Glomerular visceral epithelial cell (primary cell): ENCODE measurements around the gene CD247.

Experiments used
- DNase-seq: peaks from one replicate; pipeline ENCODE4 v3.0.0-alpha.2; 2016; ENCODE audit errors: extremely low spot score

The CD247 gene

DNA sequence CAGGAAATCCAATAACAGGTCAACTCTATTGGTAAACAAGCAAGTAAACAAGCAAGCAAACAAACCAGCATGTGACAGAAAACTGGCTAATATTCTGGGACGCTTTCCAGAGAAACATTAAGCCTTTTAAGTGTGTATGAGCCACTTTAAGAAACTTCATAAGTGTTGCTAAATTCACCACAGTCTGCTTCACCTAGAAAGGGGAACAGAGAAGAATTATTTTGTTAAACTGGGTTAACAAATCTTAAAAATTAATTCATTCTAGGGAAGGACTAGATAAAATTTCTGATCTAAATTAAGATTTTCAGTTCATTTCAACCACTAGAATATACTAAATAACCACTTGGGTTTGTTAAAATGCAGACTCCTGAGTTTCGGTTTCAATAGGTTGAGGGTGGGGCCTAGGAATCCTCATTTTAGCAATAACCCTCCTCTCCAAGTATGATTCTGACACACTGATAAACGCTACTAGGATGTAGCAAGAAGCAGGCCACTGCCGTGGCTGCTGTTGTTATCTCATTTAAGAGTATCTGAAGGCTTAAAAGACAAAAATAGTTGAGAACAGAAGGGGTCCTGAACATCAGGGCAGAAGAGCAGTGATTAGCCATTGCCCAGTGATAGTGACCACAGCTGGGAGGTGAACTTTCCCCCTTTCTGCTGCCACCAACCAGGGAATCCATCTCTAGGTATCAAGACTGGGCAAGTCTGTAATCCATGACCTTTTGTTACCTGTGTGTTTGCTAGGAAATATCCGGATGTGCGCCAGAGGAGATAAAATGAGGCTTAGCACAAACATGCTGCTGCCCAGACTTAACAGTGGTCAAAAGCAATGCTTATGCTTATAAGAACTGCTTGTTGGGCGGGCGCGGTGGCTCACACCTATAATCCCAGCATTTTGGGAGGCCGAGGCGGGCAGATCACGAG lies 24.0 kb upstream of the CD247 start:
- no peak for DNase-seq

DNA sequence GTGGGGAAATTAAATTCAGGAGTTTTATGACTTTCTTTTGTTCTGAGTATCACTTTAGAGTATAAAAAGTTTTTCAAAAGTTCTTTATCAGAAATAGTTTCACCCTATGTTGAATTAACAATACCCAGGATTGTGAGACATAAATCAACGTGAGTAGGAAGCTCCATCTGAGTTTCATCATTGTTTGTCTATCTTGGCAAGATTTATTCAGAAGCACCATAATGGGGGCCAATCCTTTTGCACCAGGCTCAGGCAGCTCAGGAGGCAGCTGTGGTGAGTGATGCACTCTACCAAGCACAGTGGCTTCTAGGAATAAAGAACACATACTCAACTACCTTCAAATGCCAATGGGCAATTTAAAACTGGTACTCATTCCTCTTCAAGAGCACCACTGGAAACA lies 23.3 kb upstream of the CD247 start:
- no peak for DNase-seq

GRCh38 chr1:167541003-167541402 lies 22.7 kb upstream of the CD247 start:
- DNase-seq: no peak

- DNase-seq: no peak
These were observed 20.3 kb upstream of the CD247 start for GRCh38 chr1:167538657-167539056.

DNA sequence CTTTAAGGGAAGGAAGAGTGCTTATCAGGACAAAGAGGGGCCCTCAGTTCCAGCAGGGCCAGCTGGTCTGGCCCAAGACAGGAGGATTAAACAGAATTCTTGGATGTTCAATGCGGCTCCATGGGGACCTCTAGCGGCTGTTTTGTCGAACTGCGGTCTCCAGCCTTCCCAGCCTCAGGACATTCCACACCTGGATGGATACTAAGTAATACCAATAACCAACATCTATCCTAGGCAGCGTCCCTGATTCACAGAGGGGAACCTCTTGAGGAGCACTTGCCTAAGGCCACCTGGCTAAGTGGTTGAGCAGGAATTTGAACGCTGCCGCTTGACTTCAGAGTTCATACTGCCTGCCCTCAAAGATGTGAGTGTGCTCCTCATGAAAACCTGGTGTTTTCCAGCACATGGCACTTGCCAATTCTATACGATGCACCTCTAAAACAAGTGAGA lies 15.5 kb upstream of the CD247 start:
- DNase-seq: peak; percentile 67

GRCh38 chr1:167532964-167533824 lies 14.9 kb upstream of the CD247 start:
- no peak for DNase-seq

GRCh38 chr1:167532375-167532774 lies 14.0 kb upstream of the CD247 start:
- DNase-seq: no peak

GRCh38 chr1:167529829-167530474 lies 11.6 kb upstream of the CD247 start:
- DNase-seq: no peak

GRCh38 chr1:167528057-167528728 lies 9.9 kb upstream of the CD247 start:
- no peak for DNase-seq

DNA sequence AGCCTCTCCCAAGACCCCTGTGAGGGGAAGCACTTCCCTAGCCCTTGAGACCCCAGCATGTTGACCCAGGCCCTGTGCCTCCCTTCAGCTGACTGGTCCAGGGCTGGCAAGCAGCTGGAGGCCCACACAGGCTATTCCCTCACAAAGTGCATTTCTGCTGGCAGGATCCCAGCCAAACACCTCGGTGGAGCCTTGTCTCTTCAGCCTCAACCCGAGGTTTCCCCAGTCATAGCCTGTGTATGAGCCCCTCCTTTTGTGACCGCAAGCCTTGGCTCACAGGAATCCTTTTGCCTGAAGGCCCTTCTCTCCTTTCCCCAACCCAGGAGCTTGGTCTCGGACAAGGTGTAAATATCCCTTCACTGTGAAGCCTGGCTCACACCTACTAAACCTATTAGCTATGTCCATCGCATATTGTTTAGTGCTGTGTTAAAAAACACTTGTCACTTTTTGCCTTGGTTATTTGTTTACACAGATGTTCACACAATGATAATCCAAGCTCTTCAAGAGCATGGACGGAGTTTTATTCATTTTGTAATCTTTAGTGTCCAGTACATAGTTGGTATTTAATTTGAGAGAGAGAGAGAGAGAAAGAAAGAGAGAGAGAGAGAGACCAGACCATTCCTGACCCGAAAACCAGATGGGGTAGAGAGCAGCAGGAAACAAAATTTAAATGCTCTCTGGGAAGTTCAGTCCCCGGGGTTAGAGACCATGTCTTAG lies 8.5 kb upstream of the CD247 start:
- DNase-seq: no peak

DNA sequence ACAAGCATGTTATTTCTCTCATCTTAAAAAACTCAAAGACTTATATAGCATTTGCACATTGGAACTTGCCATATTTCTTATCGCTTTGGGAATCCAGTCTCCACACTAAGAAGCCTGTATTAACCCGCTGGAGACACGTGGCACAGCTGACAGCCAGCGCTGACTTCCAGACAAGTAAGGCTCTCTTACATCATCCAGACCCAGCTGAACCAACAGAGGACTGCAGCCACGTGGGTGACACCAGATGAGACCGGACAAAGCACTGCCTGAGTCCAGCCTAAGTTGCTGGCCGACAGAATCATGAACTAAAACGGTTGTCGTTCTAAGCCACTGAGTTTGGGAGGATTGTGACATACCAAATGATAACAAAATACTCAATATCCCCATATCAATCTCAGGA lies 6.3 kb upstream of the CD247 start:
- DNase-seq: no peak

GRCh38 chr1:167522246-167522645 lies 3.9 kb upstream of the CD247 start:
- no peak for DNase-seq

- DNase-seq: no peak
These were observed 2.4 kb upstream of the CD247 start for GRCh38 chr1:167520711-167521206.

DNA sequence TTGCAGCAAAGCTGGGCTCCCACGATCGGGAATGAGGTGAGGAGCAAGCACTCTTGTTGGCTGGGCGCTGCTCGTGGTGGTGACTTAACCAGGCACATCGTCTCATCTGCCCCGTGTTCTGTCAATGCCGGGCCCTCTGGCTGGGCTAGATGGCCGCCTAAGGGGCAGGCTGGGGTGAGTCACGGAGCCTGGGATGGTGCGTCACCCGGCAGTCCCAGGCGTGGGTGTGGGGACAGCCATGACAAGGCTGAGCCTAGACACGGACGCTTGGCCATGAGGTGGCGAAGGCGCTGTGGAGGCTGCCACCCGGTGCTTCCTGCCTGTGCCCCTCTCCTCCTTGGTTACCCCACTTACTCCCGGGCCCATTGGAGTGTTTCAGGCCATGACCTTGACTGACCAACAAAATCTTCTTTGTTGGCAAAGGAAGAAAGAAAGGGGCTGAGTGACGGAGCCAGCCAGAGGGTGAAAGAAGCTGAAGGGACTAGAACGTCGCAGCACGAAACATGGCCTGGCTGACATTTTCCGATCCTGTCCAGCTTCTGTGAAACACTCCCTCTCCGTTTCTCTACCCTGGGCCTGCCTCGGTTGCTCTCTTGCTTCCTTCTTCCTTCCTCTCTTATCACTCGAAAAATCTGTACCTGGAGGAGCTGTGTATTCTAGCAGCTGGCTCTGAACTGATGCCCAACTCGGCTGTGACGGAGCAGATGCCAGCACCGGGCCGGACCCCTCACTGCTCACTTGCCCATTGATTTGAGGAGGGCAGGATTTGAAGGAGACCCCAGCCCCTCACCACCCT lies 596 bp downstream of the CD247 start:
- DNase-seq: no peak

- no peak for DNase-seq
These were observed 1.6 kb downstream of the CD247 start for GRCh38 chr1:167516404-167517388.

DNA sequence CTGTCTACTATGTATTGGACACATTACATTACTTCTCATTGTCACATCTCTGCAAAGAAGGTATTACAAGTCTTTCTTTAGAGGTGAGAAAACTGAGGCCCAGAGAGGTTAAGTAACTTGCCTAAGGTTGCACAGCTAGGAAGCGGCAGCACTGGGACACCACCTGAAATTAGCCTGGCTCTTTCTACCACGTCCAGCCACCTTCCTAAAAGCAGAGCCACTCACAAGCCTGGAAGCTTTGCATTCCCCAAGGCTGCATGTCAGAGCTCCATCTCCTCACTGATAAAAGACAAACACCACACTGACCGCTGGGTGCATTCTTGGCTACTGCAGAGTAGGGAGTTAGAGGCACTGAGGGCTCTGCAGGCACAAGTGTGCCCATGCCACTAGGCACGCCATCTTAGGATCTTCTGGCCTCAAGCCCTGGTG lies 2.4 kb downstream of the CD247 start:
- DNase-seq: no peak

- no peak for DNase-seq
These were observed 2.9 kb downstream of the CD247 start for GRCh38 chr1:167515461-167515860.

- no peak for DNase-seq
These were observed 4.0 kb downstream of the CD247 start for GRCh38 chr1:167514288-167514687.
